Measurements from ENCODE around the gene CENPM.

Gene CENPM

DNA sequence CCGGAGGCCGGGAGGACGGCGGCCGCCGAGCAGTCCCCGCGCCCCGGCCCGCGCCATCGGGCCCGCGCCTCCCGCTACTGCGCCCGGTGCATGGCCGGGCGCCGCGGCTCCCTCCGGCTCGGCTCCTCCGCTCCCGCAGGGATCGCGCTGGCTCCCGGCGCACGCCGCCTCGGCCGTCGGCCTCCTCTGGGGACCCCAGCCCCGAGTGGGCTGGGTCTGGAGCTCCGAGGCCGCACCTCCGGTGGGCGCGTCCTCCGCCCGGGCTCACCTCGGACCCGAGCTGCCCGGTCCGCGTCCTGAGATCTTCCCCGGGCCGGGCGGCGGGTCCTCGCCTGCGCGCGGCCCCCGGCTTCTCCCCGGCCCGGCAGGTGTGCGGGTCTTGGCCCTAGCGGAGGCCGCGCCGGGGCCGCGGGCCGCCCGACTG, 32.3 kb downstream of the CENPM start:
- H3K9me3 Mint-ChIP-seq, result no peaks in the 10 kb centered on the region
- peak; percentile 7 for ATAC-seq
- DNase-seq, result no peak
- no peak overlapping the region for H3K27ac Mint-ChIP-seq
- H3K27me3 Mint-ChIP-seq, result peaks cover 64% of the 10 kb centered on the region
- no peak overlapping the region for H3K4me3 Mint-ChIP-seq
- H3K4me1 Mint-ChIP-seq, result peaks cover 72% of the 10 kb centered on the region

DNA sequence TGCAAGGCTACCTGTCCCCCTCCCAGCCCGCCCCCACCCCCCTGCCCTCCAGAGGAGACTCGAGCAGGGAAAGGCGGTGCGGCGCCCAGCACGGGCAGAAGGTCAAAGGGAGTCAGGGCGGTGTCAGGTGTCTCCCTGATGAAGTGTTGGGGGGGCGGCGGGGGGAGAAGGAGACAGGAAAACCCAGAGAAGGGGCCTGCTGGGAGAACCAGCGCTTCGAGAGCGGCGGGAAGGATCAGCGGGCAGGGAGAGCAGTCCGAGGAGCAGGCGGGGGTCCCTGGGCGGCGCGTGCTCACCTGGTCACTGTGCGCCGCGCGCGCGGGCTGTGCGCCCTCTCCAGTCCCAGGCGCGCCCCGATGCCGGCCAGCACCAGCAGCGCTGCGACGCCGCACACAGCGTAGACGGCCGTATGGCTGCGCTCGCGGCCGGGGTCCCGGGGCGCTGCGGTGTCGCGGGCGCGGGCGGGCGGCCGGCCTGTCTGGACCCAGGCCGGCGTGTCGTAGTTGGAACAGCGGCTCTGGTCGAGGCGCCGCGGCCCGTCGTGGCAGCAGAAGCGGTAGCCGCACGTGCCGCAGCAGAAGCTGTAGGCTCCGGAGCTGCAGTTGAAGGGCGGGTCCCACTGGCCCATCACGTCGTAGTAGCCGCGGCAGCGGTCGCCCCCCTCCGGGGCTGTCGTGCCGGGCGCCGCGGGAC, 33.0 kb downstream of the CENPM start:
- Mint-ChIP-seq H3K4me1 (peaks cover 72% of the 10 kb centered on the region), H3K9me3 (no peaks in the 10 kb centered on the region), H3K27ac (no peak overlapping the region), H3K4me3 (peak overlapping the region in 1 of 2 donors; percentile 33), H3K27me3 (peaks cover 71% of the 10 kb centered on the region)
- peak in 1 of 2 donors; percentile 38 for DNase-seq
- no peak for ATAC-seq

DNA sequence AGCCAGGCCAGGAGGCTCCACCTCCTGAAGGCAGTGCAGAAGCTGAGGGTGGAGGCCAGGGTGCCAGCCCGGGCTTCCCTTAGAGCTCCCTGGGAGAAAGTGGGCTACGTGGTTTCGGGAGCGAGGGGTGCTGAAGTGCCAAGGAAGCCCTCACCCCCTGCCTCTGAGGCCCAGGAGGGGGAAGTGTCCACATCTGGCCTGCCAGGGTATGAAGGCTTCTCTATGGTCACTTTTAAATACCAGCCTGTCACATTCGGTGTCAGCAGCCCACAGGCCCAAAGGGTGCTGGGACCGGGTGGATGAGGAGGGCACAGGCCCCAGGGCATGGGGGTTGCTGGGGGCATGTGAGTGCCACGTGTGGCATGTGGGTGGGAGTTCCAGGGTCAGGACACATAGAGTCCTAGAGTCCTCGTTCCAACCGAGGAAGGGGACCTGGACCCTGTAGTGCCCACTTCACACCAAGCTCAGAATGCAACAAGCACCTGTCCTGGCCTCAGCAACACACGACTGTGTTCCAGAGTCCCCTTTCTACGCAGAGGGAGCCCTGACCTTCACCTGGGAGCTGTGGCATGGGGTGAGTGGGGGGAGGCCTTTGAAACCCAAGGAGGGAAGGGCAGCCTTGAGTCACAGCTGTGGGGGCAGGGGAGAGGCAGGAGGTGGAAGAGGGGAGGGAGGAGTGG, 33.8 kb downstream of the CENPM start:
- H3K27ac Mint-ChIP-seq, result peak overlapping the region in 1 of 2 donors; percentile 72
- no peak for ATAC-seq
- H3K4me1 Mint-ChIP-seq, result peaks cover 72% of the 10 kb centered on the region
- H3K4me3 Mint-ChIP-seq, result peak overlapping the region; percentile 56 to 73
- H3K27me3 Mint-ChIP-seq, result peaks cover 72% of the 10 kb centered on the region
- no peak for DNase-seq
- H3K9me3 Mint-ChIP-seq, result no peaks in the 10 kb centered on the region

DNA sequence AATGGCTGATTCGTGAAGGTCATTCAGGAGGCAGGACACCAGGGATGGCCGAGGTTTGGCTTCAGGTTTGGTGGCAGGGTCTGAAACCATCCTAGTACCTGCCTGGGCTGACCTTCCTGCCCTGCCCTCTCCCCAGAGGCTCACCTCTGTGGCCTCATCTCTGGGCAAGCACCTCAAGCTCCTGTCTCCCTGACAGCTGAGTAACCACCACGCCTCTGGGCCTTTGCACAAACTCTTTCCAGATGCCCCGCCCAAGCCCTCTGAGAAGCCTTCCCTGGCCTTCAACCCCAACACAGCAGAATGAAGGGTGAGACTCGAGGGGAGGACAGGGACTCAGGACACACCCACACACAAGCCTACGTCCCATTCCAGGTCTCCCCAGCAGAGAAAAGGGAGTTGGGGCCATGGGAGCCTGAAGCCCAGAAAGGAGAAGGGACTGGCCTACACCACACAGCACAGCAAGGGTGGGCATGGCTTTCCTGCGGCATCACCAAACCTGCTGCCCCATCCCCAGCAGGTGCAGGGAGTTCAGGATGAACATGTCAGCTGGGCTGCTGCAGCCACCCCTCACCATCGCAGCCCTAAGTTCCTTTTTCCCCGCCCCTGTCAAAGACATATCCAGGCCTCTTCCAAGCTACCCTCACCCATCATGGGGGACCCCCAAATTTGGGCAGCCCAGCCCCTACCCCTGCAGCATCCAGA, 34.5 kb downstream of the CENPM start:
- peaks cover 67% of the 10 kb centered on the region for H3K27me3 Mint-ChIP-seq
- H3K9me3 Mint-ChIP-seq, result no peaks in the 10 kb centered on the region
- DNase-seq (no peak), ATAC-seq (no peak)
- H3K4me3 Mint-ChIP-seq, result peak overlapping the region in 1 of 2 donors; percentile 73
- H3K4me1 Mint-ChIP-seq, result peaks cover 72% of the 10 kb centered on the region
- H3K27ac Mint-ChIP-seq, result peak overlapping the region in 1 of 2 donors; percentile 28

DNA sequence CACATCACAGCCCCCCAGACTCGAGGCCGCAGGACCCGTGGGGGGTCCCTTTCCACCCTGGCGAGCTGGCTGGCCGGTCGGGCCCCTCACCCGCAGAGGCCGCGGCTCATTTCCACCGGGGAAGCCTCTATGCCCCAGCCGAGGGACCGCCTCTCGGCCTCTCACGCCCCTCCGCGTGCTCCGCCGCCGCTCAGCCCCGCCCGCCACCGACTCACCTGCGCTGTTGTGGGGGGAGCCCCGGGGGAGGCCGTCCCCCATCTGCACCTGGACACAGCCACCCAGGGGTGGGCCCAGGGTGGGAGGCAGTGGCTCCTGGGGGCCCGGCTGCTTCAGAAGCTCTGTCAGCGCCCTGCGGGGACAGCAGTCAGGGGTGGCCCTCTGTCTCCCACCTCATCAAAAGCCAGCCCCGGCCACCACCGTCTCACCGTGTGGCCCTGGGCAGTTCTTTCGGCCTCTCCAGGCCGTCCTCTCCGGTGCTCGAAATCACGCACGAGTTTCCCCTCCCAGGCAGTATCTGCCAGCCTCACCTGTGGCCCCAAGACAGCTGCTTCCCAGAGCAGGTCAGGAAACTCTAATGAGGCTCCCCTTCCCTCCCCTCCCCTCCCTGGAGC, 35.8 kb downstream of the CENPM start:
- Mint-ChIP-seq H3K9me3 (no peaks in the 10 kb centered on the region), H3K27ac (no peak overlapping the region), H3K27me3 (peaks cover 53% of the 10 kb centered on the region), H3K4me1 (peaks cover 67% of the 10 kb centered on the region), H3K4me3 (peak overlapping the region; percentile 59 to 68)
- DNase-seq (no peak), ATAC-seq (peak; percentile 5)

DNA sequence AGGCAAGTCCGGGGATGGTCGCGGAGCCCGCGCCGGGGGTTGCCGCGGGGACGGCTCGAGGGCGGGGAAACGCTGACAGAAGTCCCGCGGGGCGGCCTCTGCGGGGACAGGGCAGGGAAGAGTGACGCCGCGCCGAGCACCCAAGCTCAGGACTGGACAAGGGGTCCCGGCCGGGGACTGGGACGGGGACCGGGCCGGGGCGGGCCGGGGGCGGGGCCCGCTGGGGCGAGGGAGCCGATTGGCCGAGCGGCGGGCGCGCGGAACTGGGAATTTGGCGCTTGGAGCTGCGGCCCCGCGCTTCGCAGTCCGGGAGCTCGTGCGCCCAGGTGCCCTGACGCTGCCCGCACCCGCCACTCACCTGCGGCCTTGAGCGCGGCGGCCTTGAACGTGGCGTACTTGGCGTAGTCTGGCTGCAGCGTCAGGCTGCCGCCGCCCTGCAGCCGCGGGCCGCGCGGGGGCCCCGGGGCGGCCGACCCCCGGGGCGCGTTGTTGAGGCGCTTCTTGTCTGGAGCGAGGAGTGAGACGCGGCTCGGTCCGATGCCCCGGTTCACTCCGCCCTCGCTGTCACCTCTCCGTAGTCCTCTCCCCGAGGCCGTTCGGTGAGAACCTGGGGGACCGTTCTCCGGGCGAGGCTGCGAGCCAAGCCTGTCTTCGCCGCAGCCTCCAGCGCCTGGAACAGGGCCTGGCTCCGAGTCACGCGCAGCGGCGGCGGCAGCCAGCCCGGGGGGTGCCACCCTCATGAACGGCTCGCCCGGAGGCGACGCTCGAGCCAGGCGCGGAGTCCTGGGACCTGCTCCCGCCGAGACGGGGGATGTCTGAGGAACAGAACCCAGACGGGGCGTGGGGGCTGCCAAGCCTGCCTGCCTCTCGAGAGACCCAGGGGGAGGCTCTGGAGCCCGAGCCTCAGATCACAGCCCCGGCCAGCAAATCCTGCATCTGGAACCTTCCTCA, 36.6 kb downstream of the CENPM start:
- peak overlapping the region; percentile 39 to 68 for H3K4me3 Mint-ChIP-seq
- no peak overlapping the region for H3K27ac Mint-ChIP-seq
- H3K4me1 Mint-ChIP-seq, result peaks cover 60% of the 10 kb centered on the region
- DNase-seq (peak in 1 of 2 donors; percentile 54), ATAC-seq (peak; percentile 36)
- H3K27me3 Mint-ChIP-seq, result peaks cover 45% of the 10 kb centered on the region
- H3K9me3 Mint-ChIP-seq, result no peaks in the 10 kb centered on the region

DNA sequence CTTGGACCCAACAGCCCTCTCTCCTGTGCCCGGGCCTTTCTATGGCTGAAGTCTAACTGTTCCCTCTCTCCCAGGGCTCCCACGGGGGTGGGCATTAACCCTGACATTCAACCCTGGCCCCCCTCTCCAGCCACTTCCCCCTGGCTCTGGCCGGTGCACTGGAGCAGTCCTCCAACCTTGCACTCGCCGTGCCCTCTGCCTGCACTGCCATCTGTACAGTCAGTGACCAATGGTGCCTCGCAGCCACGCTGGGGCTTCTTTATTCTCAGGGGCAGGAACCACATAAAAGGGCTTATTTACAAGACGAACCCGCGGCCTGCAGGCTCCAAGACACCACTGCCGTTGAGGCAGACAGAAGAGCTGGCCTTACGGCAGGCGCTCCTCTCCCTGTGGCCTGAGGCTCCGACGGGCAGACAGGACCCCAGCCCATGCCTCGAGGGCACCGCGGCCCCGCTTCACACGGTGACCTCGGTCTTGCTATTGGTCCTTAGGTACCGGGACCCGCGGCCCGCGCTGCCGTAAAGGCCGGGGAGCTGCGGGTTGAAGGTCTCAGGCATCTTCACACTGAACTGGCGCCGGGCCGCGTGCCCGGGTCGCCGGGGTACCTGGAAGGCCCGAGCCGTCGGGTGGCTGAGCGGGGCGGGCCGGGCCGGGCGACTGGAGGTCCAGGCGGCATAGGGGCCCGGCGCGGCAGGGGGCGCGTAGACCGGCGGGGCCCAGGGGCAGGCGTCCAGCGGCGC, 37.5 kb downstream of the CENPM start:
- peak overlapping the region in 1 of 2 donors; percentile 28 for H3K27ac Mint-ChIP-seq
- no peaks in the 10 kb centered on the region for H3K9me3 Mint-ChIP-seq
- H3K4me3 Mint-ChIP-seq, result peak overlapping the region; percentile 22 to 52
- DNase-seq (no peak), ATAC-seq (no peak)
- H3K4me1 Mint-ChIP-seq, result peaks cover 57% of the 10 kb centered on the region
- H3K27me3 Mint-ChIP-seq, result peaks cover 42% of the 10 kb centered on the region

DNA sequence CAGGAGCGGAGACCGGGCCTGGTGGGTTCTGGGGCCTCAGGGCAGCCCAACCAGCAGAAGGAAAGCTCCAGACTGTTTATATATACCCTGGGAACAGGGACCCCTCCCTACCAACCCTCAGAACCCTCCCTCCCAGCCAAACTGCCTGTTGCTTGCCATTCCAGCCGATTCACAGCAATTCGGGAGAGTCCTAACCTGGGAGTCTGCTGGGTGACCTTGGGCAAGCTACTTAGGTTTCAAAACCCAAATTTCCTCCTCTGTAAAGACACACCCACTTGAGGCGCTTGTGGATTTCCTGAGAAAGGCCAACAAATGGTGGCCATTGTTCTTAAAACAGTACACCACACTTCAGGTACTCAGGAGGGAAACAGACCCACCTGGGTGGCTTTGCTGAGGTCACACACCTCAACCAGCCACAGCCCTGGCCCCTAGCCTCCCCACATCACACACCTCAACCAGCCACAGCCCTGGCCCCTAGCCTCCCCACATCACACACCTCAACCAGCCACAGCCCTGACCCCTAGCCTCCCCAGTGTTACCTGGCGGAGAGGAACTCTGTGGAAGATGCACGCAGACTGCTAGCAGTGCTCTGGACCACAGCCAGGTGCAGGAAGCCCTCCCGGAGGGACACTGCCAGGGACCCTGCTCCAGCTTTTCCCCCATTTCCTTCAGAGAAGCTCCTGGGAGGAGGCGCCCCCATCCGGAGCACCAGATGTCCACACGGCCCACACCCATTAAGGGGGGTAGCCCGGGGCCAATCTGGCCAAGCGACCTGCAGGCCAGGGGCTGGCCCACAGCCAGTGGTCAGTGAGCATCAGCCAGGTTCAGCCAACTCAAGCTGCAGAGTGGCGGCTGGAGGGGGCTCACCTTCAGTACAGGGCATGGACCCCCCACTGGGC, 38.3 kb downstream of the CENPM start:
- H3K27me3 Mint-ChIP-seq, result peaks cover 40% of the 10 kb centered on the region
- H3K27ac Mint-ChIP-seq, result peak overlapping the region in 1 of 2 donors; percentile 60
- no peak overlapping the region for H3K4me3 Mint-ChIP-seq
- ATAC-seq (peak; percentile 13), DNase-seq (no peak)
- peaks cover 57% of the 10 kb centered on the region for H3K4me1 Mint-ChIP-seq
- H3K9me3 Mint-ChIP-seq, result no peaks in the 10 kb centered on the region

DNA sequence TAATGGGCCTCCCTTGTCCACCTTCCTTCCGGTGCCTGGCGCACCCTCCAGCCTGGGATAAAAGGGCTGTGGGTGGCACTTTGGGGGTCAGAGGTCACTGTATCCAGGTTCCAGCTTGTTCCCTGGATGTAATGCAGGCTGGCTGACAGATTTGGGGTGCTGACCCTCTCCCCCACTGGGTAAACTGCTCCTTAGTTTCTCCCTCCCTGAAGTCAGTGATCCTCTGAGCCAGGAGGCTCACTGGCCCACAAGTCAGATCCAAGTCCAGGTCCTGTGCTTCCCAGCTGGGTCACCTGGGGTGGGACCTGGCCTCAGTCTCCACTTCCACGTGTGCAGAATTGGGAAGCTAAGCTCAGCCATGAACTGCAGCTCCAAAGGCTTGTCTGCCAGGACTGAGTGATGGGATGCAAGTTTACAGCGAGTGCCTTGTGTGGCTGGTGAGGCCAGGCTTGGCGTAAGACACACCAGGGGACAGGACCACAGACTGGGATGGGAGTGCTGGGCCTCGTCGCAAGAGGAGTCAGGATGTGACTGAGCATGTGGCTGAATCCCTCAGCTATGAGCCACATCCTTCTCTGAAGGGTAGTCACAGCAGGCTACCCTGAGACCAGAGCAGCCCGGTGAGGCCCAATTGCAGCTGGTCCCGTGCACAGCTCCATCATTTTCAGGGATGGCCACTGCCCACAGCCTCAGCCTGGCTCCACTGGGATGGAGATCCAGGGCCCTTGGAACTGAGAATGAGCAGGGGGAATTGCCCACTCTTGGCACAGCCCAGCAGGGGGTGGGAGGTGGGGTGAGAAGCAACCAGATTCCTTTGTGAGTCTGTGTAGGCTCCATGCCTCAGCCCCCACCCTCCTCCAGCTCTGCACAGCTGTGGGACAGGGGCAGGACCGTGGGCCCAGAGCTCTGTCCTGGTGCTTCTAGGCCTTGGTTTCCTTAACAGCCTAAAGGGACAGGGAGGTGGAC, 39.2 kb downstream of the CENPM start:
- Mint-ChIP-seq H3K9me3 (no peaks in the 10 kb centered on the region), H3K4me1 (peaks cover 47% of the 10 kb centered on the region), H3K27ac (no peak overlapping the region), H3K27me3 (peaks cover 31% of the 10 kb centered on the region), H3K4me3 (no peak overlapping the region)
- peak; percentile 26 for ATAC-seq
- DNase-seq, result no peak

DNA sequence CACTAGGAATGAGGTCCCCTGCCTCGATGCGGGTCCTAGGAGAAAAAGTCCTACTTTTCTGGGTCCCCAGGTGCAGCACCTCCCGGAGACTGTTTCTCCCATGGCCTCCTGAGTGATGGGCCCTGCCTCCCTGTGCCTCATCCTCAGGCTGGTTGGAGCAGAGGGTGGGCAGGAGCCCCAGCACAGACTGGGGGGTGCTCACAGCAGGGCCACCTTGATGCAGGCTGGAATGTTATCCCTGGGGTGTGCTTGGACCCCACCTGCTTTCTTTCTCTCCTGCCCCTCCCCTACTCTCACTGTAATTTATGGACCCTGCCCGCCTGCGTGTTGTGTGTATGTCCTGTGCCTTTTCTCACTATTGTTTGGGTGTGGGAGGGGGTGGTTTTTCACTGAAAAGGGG, 40.1 kb downstream of the CENPM start:
- Mint-ChIP-seq H3K27me3 (peaks cover 22% of the 10 kb centered on the region), H3K27ac (peak overlapping the region in 1 of 2 donors; percentile 49), H3K4me1 (peaks cover 38% of the 10 kb centered on the region), H3K9me3 (no peaks in the 10 kb centered on the region), H3K4me3 (no peak overlapping the region)
- DNase-seq (no peak), ATAC-seq (no peak)

DNA sequence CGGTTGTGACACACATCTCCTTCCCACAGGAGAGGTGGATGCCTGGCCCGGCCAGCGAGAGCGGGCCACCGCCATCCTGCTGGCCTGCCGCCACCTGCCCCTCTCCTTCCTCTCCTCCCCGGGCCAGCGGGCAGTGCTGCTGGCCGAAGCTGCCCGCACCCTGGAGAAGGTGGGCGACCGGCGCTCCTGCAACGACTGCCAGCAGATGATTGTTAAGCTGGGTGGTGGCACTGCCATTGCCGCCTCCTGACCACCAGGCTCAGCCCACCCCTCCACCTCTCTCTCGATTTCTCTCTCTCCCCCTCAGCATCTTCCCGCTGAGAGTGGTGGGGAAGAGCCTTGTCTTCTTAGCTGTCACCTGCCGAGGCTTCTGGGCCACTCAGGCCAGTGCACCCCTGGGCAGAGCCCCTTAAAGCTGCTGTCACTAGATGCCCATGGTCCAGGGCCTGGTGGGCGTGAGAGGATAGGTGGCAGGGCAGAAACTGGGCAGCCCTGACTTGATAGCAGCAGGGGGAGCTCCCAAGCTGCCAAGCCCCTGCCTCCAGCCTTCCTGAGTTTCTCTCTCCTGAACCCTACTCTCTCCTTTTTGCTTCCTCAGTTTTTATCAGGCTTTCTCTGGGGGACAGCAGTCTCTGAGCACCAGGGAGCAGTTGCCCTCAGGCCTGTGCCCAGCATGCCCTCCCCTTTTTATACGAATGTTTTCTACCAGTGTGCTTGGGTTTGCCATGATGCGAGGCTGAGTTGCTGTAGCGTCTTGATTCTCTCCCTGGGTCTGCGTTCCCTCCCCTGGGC, 41.3 kb downstream of the CENPM start:
- no peak for ATAC-seq
- no peak overlapping the region for H3K27ac Mint-ChIP-seq
- H3K4me1 Mint-ChIP-seq, result peaks cover 26% of the 10 kb centered on the region

More for the DNA sequence above, 41.3 kb downstream of the CENPM start:
- no peak overlapping the region for H3K4me3 Mint-ChIP-seq
- no peak for DNase-seq
- H3K9me3 Mint-ChIP-seq, result no peaks in the 10 kb centered on the region
- peaks cover 10% of the 10 kb centered on the region for H3K27me3 Mint-ChIP-seq
